OCI-LY7 (cell line): ENCODE measurements around the gene SNRNP48. TPM values are rescaled to one million over a fixed set of nuclear protein-coding genes. Genes with fewer than 3 reads are reported as not detected.

Experiments
- Bru-seq: library from RNA; stranded (reverse); fragments of 400-500 nt; gene quantifications from one replicate; lab custom pipeline; 2021; lab: Mats Ljungman, UMichigan
- BruChase-seq, 2 experiments: library from RNA; stranded (reverse); fragments of 400-500 nt; gene quantifications; one replicate each; lab custom pipeline; 2021; lab: Mats Ljungman, UMichigan
- BruUV-seq: library from RNA; stranded (reverse); fragments of 400-500 nt; replicated peaks from 2 replicates; lab custom pipeline; 2021; lab: Mats Ljungman, UMichigan
- CTCF ChIA-PET: fragments of 300-600 bp; sonication (Branson Sonifier 250); formaldehyde crosslinking; loops from one replicate; lab custom pipeline; 2022; ENCODE audit warnings: antibody characterized with exemption; ENCODE audit not compliant: unreplicated experiment; lab: Charles Lee
- POLR2A ChIA-PET: fragments of 300-600 bp; sonication (Branson Sonifier 250); formaldehyde crosslinking; loops from one replicate; lab custom pipeline; 2022; ENCODE audit warnings: antibody characterized with exemption; lab: Charles Lee
- DNase-seq: peaks from one replicate; pipeline ENCODE4 v3.0.0-alpha.2; 2015; ENCODE audit warnings: low spot score
- H2AFZ ChIP-seq: fragments of 200-600 bp; sonication (generic), shearing (Covaris generic); 2 replicates; pipeline ENCODE4 v1.6.1; 2014; ENCODE audit warnings: mild to moderate bottlenecking, antibody characterized with exemption, low read length, moderate library complexity
- H3K27ac ChIP-seq: fragments of 200-600 bp; sonication (generic); 2 replicates; pipeline ENCODE4 v1.5.1; 2014; ENCODE audit warnings: mixed run types, low read depth, mild to moderate bottlenecking, moderate library complexity, low read length, inconsistent platforms; ENCODE audit not compliant: poor library complexity, severe bottlenecking
- H3K36me3 ChIP-seq: fragments of 200-600 bp; sonication (generic); 2 replicates; pipeline ENCODE4 v1.6.1; 2014; ENCODE audit warnings: mild to moderate bottlenecking, antibody characterized with exemption, low read length, moderate library complexity, mixed read lengths; ENCODE audit not compliant: insufficient read depth
- H3K4me1 ChIP-seq: fragments of 200-600 bp; sonication (generic); 2 replicates; pipeline ENCODE4 v1.5.1; 2014; ENCODE audit warnings: mild to moderate bottlenecking, low read length; ENCODE audit not compliant: insufficient read depth, poor library complexity, severe bottlenecking
- H3K4me2 ChIP-seq: fragments of 200-600 bp; sonication (generic); 2 replicates; pipeline ENCODE4 v1.6.1; 2014; ENCODE audit warnings: mild to moderate bottlenecking, low read length
- H3K4me3 ChIP-seq: fragments of 200-600 bp; sonication (generic); 2 replicates; pipeline ENCODE4 v1.5.1; 2014; ENCODE audit warnings: mild to moderate bottlenecking, low read depth, low read length; ENCODE audit not compliant: poor library complexity, severe bottlenecking
- H3K79me2 ChIP-seq: fragments of 200-600 bp; sonication (generic); 2 replicates; pipeline ENCODE4 v1.6.1; 2016; ENCODE audit warnings: low read depth, mild to moderate bottlenecking, low read length, moderate library complexity, mixed read lengths; ENCODE audit not compliant: insufficient read depth
- H3K9me2 ChIP-seq: fragments of 200-600 bp; sonication (generic); 2 replicates; pipeline ENCODE4 v1.6.1; 2016; ENCODE audit warnings: mild to moderate bottlenecking, low read length, mixed read lengths; ENCODE audit not compliant: insufficient read depth
- H3K9me3 ChIP-seq: fragments of 200-600 bp; sonication (generic); 2 replicates; pipeline ENCODE4 v1.6.1; 2014; ENCODE audit warnings: mild to moderate bottlenecking, mixed run types, low read length, mixed read lengths
- H4K20me1 ChIP-seq: fragments of 200-600 bp; sonication (generic); 2 replicates; pipeline ENCODE4 v1.6.1; 2014; ENCODE audit warnings: mild to moderate bottlenecking, antibody characterized with exemption, low read length, moderate library complexity, mixed read lengths; ENCODE audit not compliant: insufficient read depth
- CTCF ChIP-seq: fragments of 200-600 bp; sonication (generic); conservative IDR thresholded peaks from 2 replicates; pipeline ENCODE4 v1.5.1; 2014; ENCODE audit warnings: mild to moderate bottlenecking, antibody characterized with exemption, low read length, moderate library complexity, mixed read lengths
- EZH2phosphoT487 ChIP-seq: fragments of 200-600 bp; sonication (generic); IDR thresholded peaks from 2 replicates; pipeline ENCODE4 v1.6.1; 2018; ENCODE audit warnings: low read depth, borderline replicate concordance, mild to moderate bottlenecking, mixed run types, antibody characterized with exemption, low read length, moderate library complexity, mixed read lengths
- intact Hi-C: fragments of 100-400 bp; cut with micrococcal nuclease; formaldehyde crosslinking; loops from one replicate; pipeline ENCODE4 v1.10.0; 2022; ENCODE audit not compliant: unreplicated experiment
- long read RNA-seq: library from polyadenylated mRNA; stranded (forward); transcript quantifications from one replicate; pipeline ENCODE4 v2.0.0, GENCODE V29; 2022
- total RNA-seq, 2 experiments: library from RNA; depleted of rRNA in 1 of 2; stranded (reverse); fragments of >200 nt in 1 of 2; shearing (Covaris generic) in 1 of 2; gene quantifications; 2 replicates each; pipeline ENCODE4 v1.2.3, GENCODE V29; 2014 to 2022

The SNRNP48 gene
- total RNA-seq (2014; rRNA removed; shearing (Covaris generic)) = 19.8 and 24.1 TPM in 2 replicates
- total RNA-seq (2022) = 30.2 and 33.4 TPM in 2 replicates
- Bru-seq, nascent RNA = percentile 86 among the genes with signal in this experiment
- BruChase-seq, experiment 1, labeled RNA remaining after a 6-hour chase = percentile 94 among the genes with signal in this experiment
- percentile 90 among the genes with signal in this experiment for BruChase-seq, experiment 2, labeled RNA remaining after a 2-hour chase
- long read RNA-seq, full-length matches to known transcripts = 8 of 27 reads
- long read RNA-seq, partial matches to known transcripts = 4 of 27 reads
- long read RNA-seq, other reads (novel, unspliced or antisense) = 15 of 27 reads

- ChIA-PET POLR2A (interaction anchor here (0.6 to 1.4 kb wide), 12 partner anchors 9 to 903 kb away, joined by 3 to 10 read pairs (median 3); no protein-coding TSS in a partner anchor), CTCF (interaction anchor here (0.5 to 0.9 kb wide), 3 partner anchors 26 to 327 kb away, joined by 3 to 4 read pairs (median 3); no protein-coding TSS in a partner anchor)
- peak within 1 kb of the TSS; percentile 88 for H3K4me3 ChIP-seq
- peaks cover 33% of the 10 kb centered on the region for H3K79me2 ChIP-seq
- peaks cover 20% of the 10 kb centered on the region for H3K4me1 ChIP-seq
- peaks cover 10% of the 10 kb centered on the region for H4K20me1 ChIP-seq
- no peaks in the 10 kb centered on the region for H3K9me3 ChIP-seq
- H2AFZ ChIP-seq = peak within 1 kb of the TSS; percentile 95
- peaks cover 28% of the 10 kb centered on the region for H3K36me3 ChIP-seq
- H3K4me2 ChIP-seq = peak within 1 kb of the TSS; percentile 76
- peak; percentile 95 for DNase-seq
- TF ChIP-seq EZH2phosphoT487 (no peak), CTCF (no peak)
- BruUV-seq = no TSS peak
- H3K27ac ChIP-seq = peak within 1 kb of the TSS; percentile 28
- H3K9me2 ChIP-seq = no peaks in the 10 kb centered on the region
- intact Hi-C loops = loop anchor here (1.0 kb wide), 1 partner anchor 201 kb away; the partner anchor contains the start of genes CAGE1 and RIOK1
Measured at GRCh38 chr6:7589949-7590917, at the start of gene SNRNP48. TSS of gene SNRNP48 (plus strand) at chr6:7590198. CDS start at chr6:7590258, 60 bp downstream.

GRCh38 chr6:7540595-7540994 lies 49.4 kb upstream of the SNRNP48 start:
- Histone ChIP-seq H3K4me2 (no peak overlapping the region), H4K20me1 (no peaks in the 10 kb centered on the region), H3K9me2 (no peaks in the 10 kb centered on the region), H3K27ac (no peak overlapping the region), H2AFZ (no peak overlapping the region), H3K79me2 (no peaks in the 10 kb centered on the region), H3K9me3 (no peaks in the 10 kb centered on the region), H3K36me3 (no peaks in the 10 kb centered on the region), H3K4me3 (no peak overlapping the region), H3K4me1 (no peaks in the 10 kb centered on the region)
- ChIA-PET POLR2A (interaction anchor here (0.9 kb wide), 1 partner anchor 71 kb away, joined by 3 read pairs; no protein-coding TSS in a partner anchor), CTCF (no interaction called here)
- no peak for DNase-seq
- intact Hi-C loops = no loop called here
- TF ChIP-seq CTCF (no peak), EZH2phosphoT487 (no peak)
- BruUV-seq = no TSS peak
